Esophagus squamous epithelium (tissue), 5 donors: Measurements from ENCODE around the gene RSPH6A. TPM values are rescaled to one million over a fixed set of nuclear protein-coding genes. Genes with fewer than 3 reads are reported as not detected.

Experiments used
- DNase-seq: peaks from one replicate; lab custom pipeline; 2025; lab: John Stamatoyannopoulos, UW
- H3K27ac ChIP-seq, 4 donors: fragments of 200-600 bp; sonication (generic); one replicate each; pipeline ENCODE4 v1.5.1; 2016 to 2019; ENCODE audit warnings: mild to moderate bottlenecking in 1 of 4
- H3K27me3 ChIP-seq, 4 donors: fragments of 200-600 bp; sonication (generic); 1 replicate in 3 of 4; 2 replicates in 1 of 4; pipeline versions ENCODE4 v1.5.1 to v1.6.0; 2017 to 2021; ENCODE audit warnings: antibody characterized with exemption in 1 of 4
- H3K36me3 ChIP-seq, 3 donors: fragments of 200-600 bp; sonication (generic); one replicate each; pipeline ENCODE4 v1.5.1; 2016 to 2019
- H3K4me1 ChIP-seq, 3 donors: fragments of 200-600 bp; sonication (generic); one replicate each; pipeline ENCODE4 v1.5.1; 2017 to 2019
- H3K4me3 ChIP-seq, 4 donors: fragments of 200-600 bp; sonication (generic); 1 replicate in 3 of 4; 2 replicates in 1 of 4; pipeline ENCODE4 v1.5.1; 2016 to 2019; ENCODE audit warnings: mild to moderate bottlenecking in 2 of 4, moderate library complexity in 1 of 4
- H3K9me3 ChIP-seq, 3 donors: fragments of 200-600 bp; sonication (generic); one replicate each; pipeline ENCODE4 v1.5.1; 2016 to 2019
- CTCF ChIP-seq, 6 experiments: fragments of 450-650 bp in 4 of 6; fragments of 200-600 bp in 2 of 6; sonication (generic) in 2 of 6; IDR thresholded peaks; one replicate each; pipeline ENCODE4 v1.5.1; 2016 to 2019; ENCODE audit warnings: antibody characterized with exemption in 6 of 6, mild to moderate bottlenecking in 4 of 6, moderate library complexity in 4 of 6
- POLR2A ChIP-seq, 4 donors: fragments of 450-650 bp; IDR thresholded peaks; one replicate each; pipeline ENCODE4 v1.6.1; 2017; ENCODE audit warnings: antibody characterized with exemption in 4 of 4, mild to moderate bottlenecking in 4 of 4, moderate library complexity in 3 of 4
- WGBS, 2 donors: methylation state at CpG; one replicate each; pipeline ENCODE4 v1.1.5; 2018; 5-methylcytosine and 5-hydroxymethylcytosine counted together
- intact Hi-C: fragments of 100-400 bp; cut with DNase I; formaldehyde crosslinking; loops from one replicate; pipeline ENCODE4 v1.15.0; 2022
- total RNA-seq, 4 donors: library from RNA; depleted of rRNA; stranded (reverse); fragments of >200 nt; gene quantifications; one replicate each; pipeline ENCODE4 v1.1.0, GENCODE V29; 2016
- donor health status: DM: yes; HTN: yes; CAD: no.

The RSPH6A gene
- total RNA-seq, 4 donors from 2014 or later, result 0.19 TPM; not detected in 3

- Histone ChIP-seq H3K4me1 (peaks cover 37 to 62% (median 48%) of the 10 kb centered on the region in 3 donors), H3K4me3 (no peak overlapping the region), H3K27me3 (no peaks in the 10 kb centered on the region), H3K36me3 (peaks cover 19 to 54% (median 23%) of the 10 kb centered on the region in 3 donors), H3K27ac (peak overlapping the region; percentile 79 to 92 (median 89)), H3K9me3 (no peaks in the 10 kb centered on the region)
- no peak for DNase-seq
- 64 to 67% methylated on average over 4 of the region's 5 CpGs for WGBS, 2 donors
- TF ChIP-seq POLR2A (IDR thresholded peaks at IDR 0.05) (no peak), CTCF (IDR thresholded peaks at IDR 0.05) (no peak)
- intact Hi-C loops, result no loop called here
These were observed 30.0 kb downstream of the RSPH6A start for GRCh38 chr19:45785097-45785496.

GRCh38 chr19:45784096-45784495, 31.0 kb downstream of the RSPH6A start:
- no peak for TF ChIP-seq POLR2A (IDR thresholded peaks at IDR 0.05)
- no peak for TF ChIP-seq CTCF (IDR thresholded peaks at IDR 0.05)
- Histone ChIP-seq H3K27ac (peak overlapping the region; percentile 79 to 92 (median 89)), H3K4me1 (peaks cover 45 to 71% (median 56%) of the 10 kb centered on the region in 3 donors), H3K27me3 (no peaks in the 10 kb centered on the region), H3K4me3 (no peak overlapping the region), H3K36me3 (peaks cover 19 to 44% (median 20%) of the 10 kb centered on the region in 3 donors), H3K9me3 (no peaks in the 10 kb centered on the region)
- intact Hi-C loops, result no loop called here
- WGBS, 2 donors, result 70 to 73% methylated on average over 2 to 3 of the region's 4 CpGs
- no peak for DNase-seq

- intact Hi-C loops, result no loop called here
- H3K36me3 ChIP-seq, result peaks cover 11 to 39% (median 19%) of the 10 kb centered on the region in 3 donors
- H3K9me3 ChIP-seq, result no peaks in the 10 kb centered on the region
- 26 to 41% methylated on average over 10 to 17 of the region's 26 CpGs for WGBS, 2 donors
- H3K4me3 ChIP-seq, result peak overlapping the region in 3 of 4 donors; percentile 55 to 64 (median 57)
- peak overlapping the region; percentile 79 to 92 (median 89) for H3K27ac ChIP-seq
- H3K27me3 ChIP-seq, result no peaks in the 10 kb centered on the region
- DNase-seq, result no peak
- no peak for TF ChIP-seq CTCF (IDR thresholded peaks at IDR 0.05)
- peak in 1 of 4 donors; percentile 12 for TF ChIP-seq POLR2A (IDR thresholded peaks at IDR 0.05)
- peaks cover 51 to 81% (median 64%) of the 10 kb centered on the region in 3 donors for H3K4me1 ChIP-seq
These were observed 32.0 kb downstream of the RSPH6A start for GRCh38 chr19:45782820-45783785.

DNA sequence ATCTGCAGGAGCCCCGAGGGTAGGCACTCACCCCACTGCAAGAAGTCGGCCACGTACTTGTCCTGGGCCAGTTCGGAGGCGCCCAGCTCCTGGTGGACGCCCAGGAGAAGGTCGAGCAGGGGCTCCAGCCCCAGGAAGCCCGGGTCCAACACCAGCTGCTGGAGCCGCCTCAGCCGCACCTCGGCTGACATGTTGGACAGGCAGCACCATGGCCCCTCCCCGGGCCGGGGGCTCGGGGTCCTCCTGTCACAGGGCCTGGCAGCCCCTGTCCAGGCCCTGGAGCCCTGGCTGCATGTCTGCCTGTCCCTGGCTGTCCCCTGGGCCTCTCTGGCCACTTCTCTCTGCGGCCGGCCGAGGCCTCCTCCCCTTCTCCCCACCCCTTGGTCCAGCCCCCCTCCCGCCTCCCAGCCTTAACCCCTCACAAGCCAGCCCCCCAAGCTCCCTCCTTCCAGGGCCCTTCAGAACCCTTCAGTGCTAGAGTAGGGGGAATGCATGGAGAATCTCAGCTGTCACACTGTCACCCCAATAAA, 32.9 kb downstream of the RSPH6A start, which contains the start of gene DMPK:
TSS of gene DMPK (minus strand) at position 329 of the 530 bp plus-strand sequence. CDS start at position 191, 138 bp downstream.
- Histone ChIP-seq H3K4me1 (peaks cover 51 to 82% (median 64%) of the 10 kb centered on the region in 3 donors), H3K9me3 (no peaks in the 10 kb centered on the region), H3K27me3 (no peaks in the 10 kb centered on the region), H3K36me3 (peaks cover 15 to 39% (median 24%) of the 10 kb centered on the region in 3 donors), H3K4me3 (peak within 1 kb of the TSS; percentile 31 to 64 (median 56)), H3K27ac (peak within 1 kb of the TSS; percentile 79 to 92 (median 89))
- TF ChIP-seq POLR2A (IDR thresholded peaks at IDR 0.05), result peak in 1 of 4 donors; percentile 32
- no peak for TF ChIP-seq CTCF (IDR thresholded peaks at IDR 0.05)
- intact Hi-C loops, result no loop called here
- DNase-seq, result no peak
- 13 to 30% methylated on average over 2 to 3 of the region's 18 CpGs for WGBS, 2 donors
